Pericardium fibroblast (primary cell): Measurements from ENCODE around the gene RPN1. TPM values are rescaled to one million over a fixed set of nuclear protein-coding genes. Genes with fewer than 3 reads are reported as not detected.

ENCODE experiments used
- total RNA-seq: library from RNA; depleted of rRNA; stranded (reverse); fragments of >200 nt; gene quantifications from 2 replicates; pipeline ENCODE4 v1.2.3, GENCODE V29; 2015

The RPN1 gene
- total RNA-seq = 241 and 333 TPM in 2 replicates

GRCh38 chr3:128650096-128651050 is at the start of gene RPN1:
TSS of gene RPN1 (minus strand) at chr3:128650818. CDS start at chr3:128650800, 18 bp downstream.

Other genes with a start within 250 kb of the RPN1 start
- gene DNAJB8, start 183.9 kb downstream of the RPN1 start, total RNA-seq = not detected in 2 replicates
- gene GATA2, start 157.6 kb downstream of the RPN1 start, total RNA-seq = 1.5 and 4.4 TPM in 2 replicates
- 67.8 and 67.9 TPM in 2 replicates for gene RAB7A, start 75.4 kb upstream of the RPN1 start, total RNA-seq
- 21.0 and 21.8 TPM in 2 replicates for gene ACAD9, start 228.8 kb upstream of the RPN1 start, total RNA-seq